Activated CD4-positive, alpha-beta T cell treated with anti-CD3 and anti-CD28 coated beads, Interleukin-2, Interleukin-6, amounts not matched to agents 100 ng/mL and 50 ng/mL, durations not matched to agents 16 hours and 8 hours (primary cell): ENCODE results near the gene FXN.
A peak's percentile ranks its signal among the peaks of the same experiment; 100 is the strongest.
"Not testable (repeated sequence)": the region's sequence is repeated elsewhere in the genome, so short reads cannot be mapped to it uniquely, and the experiment has no call there.

Experiments used
- DNase-seq: peaks from one replicate; pipeline ENCODE4 v3.0.0-alpha.2; 2020

FXN gene

GRCh38 chr9:69027355-69028097 is 8.0 kb upstream of the FXN start:
- DNase-seq: peak; percentile 77

DNA sequence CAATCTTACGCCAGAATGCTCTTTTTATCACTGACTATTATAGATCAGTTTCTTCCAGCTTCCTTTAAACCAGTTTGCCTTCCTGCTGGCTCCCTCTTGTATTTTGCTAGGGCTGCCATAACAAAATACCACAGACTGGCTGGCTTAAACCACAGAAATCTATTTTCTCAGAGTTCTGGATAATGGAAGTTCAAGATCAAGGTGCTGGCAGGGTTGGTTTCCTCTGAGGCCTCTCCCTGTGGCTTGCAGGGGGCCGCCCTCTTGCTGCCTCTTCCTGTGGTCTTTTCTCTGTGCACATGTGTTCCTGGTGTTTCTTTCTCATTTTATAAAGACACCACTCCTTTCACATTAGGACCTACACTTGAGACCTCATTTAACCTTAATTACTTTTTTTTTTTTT is 6.8 kb upstream of the FXN start:
- peak; percentile 28 for DNase-seq

DNA sequence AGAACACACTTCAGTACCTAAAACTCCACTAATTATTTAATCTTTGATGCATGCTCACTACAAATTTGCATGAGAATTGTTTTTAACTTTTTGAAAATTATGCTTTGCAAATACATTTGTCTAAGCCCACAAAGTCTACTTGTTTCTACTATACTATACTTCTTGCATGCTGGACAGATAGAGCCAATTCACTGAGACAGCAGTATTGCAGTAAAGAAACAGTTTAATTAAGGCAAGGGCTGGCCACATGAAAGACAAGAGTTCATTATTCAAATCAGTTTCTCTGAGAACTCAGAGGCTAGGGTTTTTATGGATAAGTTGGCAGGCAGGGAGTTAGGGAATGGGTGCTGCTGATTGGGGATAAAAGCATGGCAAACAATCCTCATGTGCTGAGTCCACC is 6.0 kb upstream of the FXN start:
- DNase-seq: no peak

GRCh38 chr9:69030851-69031645 is 4.5 kb upstream of the FXN start:
- DNase-seq: no peak

GRCh38 chr9:69034071-69034470 is 1.5 kb upstream of the FXN start:
- DNase-seq: no peak

GRCh38 chr9:69036309-69036708 is 757 bp downstream of the FXN start:
- DNase-seq: peak; percentile 49

DNA sequence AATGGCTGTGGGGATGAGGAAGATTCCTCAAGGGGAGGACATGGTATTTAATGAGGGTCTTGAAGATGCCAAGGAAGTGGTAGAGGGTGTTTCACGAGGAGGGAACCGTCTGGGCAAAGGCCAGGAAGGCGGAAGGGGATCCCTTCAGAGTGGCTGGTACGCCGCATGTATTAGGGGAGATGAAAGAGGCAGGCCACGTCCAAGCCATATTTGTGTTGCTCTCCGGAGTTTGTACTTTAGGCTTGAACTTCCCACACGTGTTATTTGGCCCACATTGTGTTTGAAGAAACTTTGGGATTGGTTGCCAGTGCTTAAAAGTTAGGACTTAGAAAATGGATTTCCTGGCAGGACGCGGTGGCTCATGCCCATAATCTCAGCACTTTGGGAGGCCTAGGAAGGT is 1.2 kb downstream of the FXN start:
- no peak for DNase-seq

DNA sequence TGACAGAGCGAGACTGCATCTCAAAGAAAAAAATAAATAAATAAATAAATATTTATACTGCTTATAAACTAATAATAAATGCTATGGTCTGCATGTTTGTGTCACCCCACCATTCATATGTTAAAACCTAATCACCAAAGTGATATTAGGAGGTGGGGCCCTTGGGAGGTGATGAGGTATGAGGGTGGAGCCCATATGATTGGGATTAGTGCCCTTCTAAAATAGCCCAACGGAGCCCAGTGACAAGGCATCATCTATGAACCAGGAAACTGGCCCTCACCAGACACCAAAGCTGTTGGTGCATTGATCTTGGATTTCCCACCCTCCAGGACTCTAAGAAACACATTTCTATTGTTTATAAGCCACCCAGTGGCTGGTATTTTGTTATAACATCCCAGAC is 5.1 kb downstream of the FXN start:
- no peak for DNase-seq

GRCh38 chr9:69044240-69045219 is 9.0 kb downstream of the FXN start:
- peak; percentile 34 for DNase-seq

- DNase-seq: no peak
These were observed 10.3 kb downstream of the FXN start for GRCh38 chr9:69045821-69046220.

- no peak for DNase-seq
These were observed 11.2 kb downstream of the FXN start for GRCh38 chr9:69046723-69047122.

DNA sequence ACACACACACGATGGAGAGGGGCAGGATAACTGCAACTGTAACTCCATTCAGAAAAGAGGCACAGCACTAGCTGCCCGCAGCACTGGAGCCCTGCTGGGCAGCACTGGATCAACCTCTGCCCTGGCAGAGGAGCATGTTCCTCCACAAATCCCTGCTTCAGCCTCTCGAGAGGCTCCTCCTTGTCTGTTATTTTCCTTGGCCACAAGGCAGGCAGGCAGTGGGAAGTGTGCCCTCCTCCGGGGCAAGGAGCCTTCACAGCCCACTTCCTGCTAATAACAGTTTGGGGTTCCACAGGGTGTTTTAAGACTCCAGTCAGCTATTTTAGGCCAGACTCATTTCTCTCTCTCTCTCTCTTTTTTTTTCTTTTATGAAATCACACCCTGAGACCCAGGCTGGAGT is 11.8 kb downstream of the FXN start:
- DNase-seq: no peak

GRCh38 chr9:69049094-69049493 is 13.5 kb downstream of the FXN start:
- DNase-seq: no peak

DNA sequence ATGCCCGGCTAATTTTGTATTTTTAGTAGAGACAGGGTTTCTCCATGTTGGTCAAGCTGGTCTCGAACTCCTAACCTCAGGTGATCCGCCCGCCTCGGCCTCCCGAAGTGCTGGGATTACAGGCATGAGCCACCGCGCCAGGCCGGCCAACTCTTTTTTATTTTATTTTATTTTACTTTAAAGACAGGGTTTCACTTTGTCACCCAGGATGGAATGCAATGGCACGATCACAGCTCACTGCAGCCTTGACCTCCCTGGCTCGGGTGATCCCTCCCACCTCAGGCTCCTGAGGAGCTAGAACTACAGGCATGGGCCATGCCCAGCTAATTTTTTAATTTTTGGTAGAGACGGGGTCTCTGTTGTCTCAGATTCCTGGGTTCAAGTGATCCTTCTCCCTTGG is 15.4 kb downstream of the FXN start:
- DNase-seq: not testable (repeated sequence)

- no peak for DNase-seq
These were observed 19.4 kb downstream of the FXN start for GRCh38 chr9:69054989-69055388.

DNA sequence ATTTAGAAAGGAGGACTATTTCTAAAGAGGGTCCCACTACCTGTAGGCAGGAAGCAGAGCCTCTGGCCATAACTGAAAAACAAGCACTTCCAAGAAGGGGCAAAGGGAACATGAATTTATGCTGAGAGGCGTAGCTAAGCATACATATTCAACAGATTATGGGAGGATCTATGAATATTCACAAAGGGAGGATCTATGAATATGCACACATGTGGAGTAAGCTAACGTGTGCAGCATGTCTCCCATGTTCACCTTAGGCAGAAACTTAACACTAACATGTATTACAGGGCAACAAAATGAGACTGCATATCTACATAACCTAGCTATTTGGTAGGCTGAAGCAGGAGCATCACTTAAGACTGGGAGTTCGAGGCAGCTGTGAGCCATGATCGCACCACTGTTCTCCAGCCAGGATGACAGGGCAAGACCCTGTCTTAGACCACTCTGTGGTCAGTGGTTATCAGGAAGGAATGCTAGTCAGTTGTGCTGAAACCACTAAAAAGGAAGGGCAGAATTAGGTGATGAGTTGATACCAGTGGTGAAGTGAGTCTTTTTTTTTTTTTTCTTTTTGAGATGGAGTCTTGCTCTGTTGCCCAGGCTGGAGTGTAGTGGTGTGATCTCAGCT is 20.8 kb downstream of the FXN start:
- no peak for DNase-seq

GRCh38 chr9:69058101-69058500 is 22.5 kb downstream of the FXN start:
- no peak for DNase-seq

- no peak for DNase-seq
These were observed 25.2 kb downstream of the FXN start for GRCh38 chr9:69060766-69061165.

DNA sequence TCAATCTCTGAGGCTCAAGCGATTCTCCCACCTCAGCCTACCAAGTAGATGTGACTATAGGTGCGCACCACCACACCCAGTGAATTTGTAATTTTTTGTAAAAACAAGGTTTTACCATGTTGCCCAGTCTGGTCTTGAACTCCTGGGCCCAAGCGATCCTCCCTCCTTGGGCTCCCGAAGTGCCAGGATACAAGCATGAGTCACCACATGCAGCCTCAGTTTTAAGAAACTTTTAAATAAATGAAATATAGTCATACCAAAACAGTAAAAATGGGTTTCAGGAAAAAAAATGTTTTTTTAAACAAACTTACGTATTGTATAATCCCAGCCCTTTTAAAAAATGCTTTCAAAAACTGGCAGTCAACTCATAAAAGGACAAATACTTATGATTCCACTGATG is 26.6 kb downstream of the FXN start:
- no peak for DNase-seq

DNA sequence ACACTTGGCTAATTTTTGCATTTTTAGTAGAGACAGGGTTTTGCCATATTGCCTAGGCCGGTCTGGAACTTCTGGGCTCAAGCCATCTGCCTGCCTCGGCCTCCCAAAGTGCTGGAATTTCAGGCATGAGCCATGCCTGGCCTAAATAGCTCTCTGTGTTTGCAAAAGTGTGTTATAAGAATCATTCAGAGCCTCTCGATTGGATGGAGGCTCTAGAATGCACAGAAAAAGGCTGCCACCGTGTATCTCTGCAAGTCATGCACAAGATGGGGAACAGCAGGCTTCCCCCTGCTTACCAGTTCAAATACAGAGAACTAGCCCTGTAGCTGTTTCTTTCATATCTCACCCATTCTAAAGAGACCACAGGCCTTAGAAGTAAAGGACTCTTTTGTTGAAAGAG is 28.3 kb downstream of the FXN start:
- DNase-seq: no peak

- no peak for DNase-seq
These were observed 30.1 kb downstream of the FXN start for GRCh38 chr9:69065660-69066059.

GRCh38 chr9:69066955-69067354 is 31.4 kb downstream of the FXN start:
- no peak for DNase-seq

DNA sequence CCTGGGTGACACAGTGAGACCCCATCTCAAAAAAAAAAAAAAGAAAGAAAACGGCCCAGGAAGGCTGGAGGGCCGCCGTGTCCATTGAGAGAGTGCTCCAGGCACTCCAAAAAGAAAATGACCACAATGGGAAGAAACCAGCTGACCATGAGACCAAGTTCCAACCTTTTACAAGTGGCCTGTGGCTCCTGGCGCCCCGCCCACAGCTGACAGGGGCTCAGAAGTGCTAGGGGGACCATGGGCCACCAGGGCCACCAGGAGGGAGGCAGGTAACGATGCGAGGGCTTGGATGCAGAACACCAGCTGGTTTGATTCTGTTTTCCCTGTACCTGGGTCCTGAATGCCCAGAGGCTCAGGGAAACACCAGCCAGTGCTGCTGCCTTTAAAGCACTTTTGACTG is 34.6 kb downstream of the FXN start:
- no peak for DNase-seq
